C4-2B (cell line): ENCODE measurements around the gene HEXD.

Experiments used
- ZFX ChIP-seq: fragments of 450-650 bp; IDR thresholded peaks from 2 replicates; pipeline ENCODE4 v1.6.1; 2017
- TF ChIP-seq, protein P1 (sequence below): fragments of 450-650 bp; conservative IDR thresholded peaks from 2 replicates; pipeline ENCODE4 v1.5.1; 2017; ENCODE audit warnings: mild to moderate bottlenecking

GRCh38 chr17:82449131-82449882 is 31.2 kb downstream of the HEXD start:
- TF ChIP-seq ZFX: no peak
- TF ChIP-seq, protein P1, sequence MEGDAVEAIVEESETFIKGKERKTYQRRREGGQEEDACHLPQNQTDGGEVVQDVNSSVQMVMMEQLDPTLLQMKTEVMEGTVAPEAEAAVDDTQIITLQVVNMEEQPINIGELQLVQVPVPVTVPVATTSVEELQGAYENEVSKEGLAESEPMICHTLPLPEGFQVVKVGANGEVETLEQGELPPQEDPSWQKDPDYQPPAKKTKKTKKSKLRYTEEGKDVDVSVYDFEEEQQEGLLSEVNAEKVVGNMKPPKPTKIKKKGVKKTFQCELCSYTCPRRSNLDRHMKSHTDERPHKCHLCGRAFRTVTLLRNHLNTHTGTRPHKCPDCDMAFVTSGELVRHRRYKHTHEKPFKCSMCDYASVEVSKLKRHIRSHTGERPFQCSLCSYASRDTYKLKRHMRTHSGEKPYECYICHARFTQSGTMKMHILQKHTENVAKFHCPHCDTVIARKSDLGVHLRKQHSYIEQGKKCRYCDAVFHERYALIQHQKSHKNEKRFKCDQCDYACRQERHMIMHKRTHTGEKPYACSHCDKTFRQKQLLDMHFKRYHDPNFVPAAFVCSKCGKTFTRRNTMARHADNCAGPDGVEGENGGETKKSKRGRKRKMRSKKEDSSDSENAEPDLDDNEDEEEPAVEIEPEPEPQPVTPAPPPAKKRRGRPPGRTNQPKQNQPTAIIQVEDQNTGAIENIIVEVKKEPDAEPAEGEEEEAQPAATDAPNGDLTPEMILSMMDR: no peak
